GM18502 (cell line): Measurements from ENCODE around the gene GRXCR2.
"Not testable (repeated sequence)": the region's sequence is repeated elsewhere in the genome, so short reads cannot be mapped to it uniquely, and the experiment has no call there.

Experiments used
- ATAC-seq: cut with Tn5 transposase; IDR thresholded peaks from one replicate; pipeline ENCODE4 v1.9.1; 2021; ENCODE audit warnings: mild to moderate bottlenecking; ENCODE audit not compliant: unreplicated experiment, poor library complexity

The GRXCR2 gene

GRCh38 chr5:145840458-145841132 is 32.2 kb downstream of the GRXCR2 start:
- ATAC-seq: no peak

GRCh38 chr5:145838276-145838675 is 34.5 kb downstream of the GRXCR2 start:
- no peak for ATAC-seq

- not testable (repeated sequence) for ATAC-seq
Measured at GRCh38 chr5:145836241-145836640, 36.6 kb downstream of the GRXCR2 start.

DNA sequence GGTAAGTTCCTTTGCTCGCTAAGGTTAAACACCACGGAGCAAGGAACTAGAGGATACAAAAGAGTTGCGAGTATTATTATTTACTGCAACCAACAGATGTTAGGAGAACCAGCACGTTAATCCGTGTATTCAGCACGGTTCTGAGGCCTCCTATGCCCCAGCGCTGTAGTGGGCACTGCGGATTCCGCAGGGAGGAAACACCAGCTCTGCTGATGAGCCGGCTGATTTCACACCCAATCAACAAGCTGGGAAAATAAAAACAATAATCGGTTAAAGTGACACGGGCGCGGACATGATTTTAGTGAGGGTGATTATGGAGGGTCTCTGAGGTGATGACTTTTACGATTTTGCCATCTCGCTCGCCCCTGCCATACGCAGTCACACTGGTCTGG is 37.0 kb downstream of the GRXCR2 start:
- ATAC-seq: no peak

GRCh38 chr5:145834917-145835847 is 37.6 kb downstream of the GRXCR2 start, which contains the start of gene PRELID2:
Gene PRELID2, minus strand, starts transcription at chr5:145835342. Its CDS starts 91 bp downstream, at chr5:145835251.
- ATAC-seq: peak; percentile 72

- no peak for ATAC-seq
Measured at GRCh38 chr5:145834554-145834916, 38.3 kb downstream of the GRXCR2 start.

- no peak for ATAC-seq
Measured at GRCh38 chr5:145833631-145834200, 39.1 kb downstream of the GRXCR2 start.

DNA sequence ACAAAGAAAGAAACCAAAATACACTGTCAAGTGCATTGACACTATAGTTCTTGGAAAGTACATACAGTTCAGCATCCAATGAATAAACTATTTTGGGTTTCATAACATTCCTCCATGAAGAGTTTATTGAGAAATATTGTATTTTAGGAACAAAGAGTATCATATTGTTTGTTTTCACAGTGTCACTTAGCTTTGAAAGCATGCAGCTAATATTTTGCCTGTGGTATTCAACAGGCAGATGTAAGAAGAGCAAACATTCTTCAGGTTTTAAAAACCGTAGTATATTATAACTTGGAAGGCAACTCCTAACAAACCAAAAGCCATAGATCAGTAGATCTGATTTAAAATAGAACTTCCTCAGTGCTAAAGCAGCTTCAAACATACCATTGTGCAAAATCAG is 42.2 kb downstream of the GRXCR2 start:
- ATAC-seq: no peak

DNA sequence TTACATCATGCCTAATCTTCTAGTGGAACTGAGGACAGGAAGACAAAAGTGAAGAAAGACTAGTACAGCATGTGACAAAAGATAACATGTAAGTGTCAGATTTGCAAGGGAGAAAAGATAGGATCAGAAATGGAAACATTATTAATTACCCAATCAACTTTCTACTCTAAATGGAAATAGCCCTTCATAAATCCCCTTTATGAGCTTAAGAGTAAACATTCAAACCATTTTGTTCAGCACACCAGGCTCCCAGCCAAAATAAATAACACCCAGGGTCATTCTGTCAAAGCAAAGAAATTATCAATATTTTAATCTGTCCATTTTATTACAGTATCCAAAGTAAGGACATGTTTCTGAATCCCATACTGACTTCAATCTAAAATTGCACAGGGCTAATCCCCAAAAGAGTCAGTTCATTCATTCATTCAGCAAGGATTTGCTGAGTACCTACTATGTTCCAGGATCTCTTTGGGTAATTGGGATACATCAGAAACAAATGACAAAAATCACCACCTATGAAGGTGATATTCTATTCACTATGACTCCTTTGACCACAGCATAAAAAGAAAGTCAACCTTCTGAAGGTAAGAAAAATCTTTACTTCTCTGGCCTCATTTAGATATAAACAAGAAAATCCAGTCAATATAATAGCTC is 43.0 kb downstream of the GRXCR2 start:
- no peak for ATAC-seq

DNA sequence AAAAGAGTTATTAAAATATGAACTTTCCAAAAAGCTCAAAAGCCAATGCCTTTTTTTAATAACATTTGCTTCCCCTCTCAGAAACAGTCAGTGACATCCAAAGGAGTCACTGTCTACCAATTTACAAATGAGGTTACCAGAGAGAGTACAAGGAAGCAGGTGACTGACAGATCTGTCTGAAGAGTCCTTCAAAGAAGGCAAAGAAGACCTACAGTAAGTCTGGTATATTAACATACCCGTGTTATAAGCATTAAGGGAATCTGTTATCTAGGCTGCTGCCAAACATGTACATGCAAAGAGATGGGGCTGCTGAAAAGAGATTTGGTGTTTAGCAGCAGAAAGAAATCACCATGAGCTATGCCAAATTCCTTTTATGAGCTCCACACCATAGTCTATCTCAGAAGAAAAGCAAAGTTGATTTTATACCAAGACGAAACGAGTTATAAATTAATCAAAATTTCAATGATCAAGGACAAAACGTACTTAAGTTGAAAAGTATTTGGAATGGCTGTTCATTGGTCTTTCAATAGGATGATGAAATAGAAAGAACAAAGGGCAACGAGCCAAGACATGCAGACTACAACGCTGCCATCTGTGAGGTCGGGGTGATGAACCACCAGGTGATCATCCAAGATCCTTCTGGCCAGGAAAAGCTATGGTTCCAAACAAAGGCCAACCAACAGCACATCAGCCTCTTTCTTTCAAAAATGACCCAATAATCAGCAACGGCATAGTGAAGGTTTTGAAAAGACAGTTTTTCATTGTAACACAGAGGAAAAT is 45.7 kb downstream of the GRXCR2 start:
- ATAC-seq: no peak

- ATAC-seq: peak; percentile 84
Measured at GRCh38 chr5:145825751-145826180, 47.0 kb downstream of the GRXCR2 start.

GRCh38 chr5:145824040-145824439 is 48.8 kb downstream of the GRXCR2 start:
- no peak for ATAC-seq

- ATAC-seq: no peak
Measured at GRCh38 chr5:145818604-145819003, 54.2 kb downstream of the GRXCR2 start.

DNA sequence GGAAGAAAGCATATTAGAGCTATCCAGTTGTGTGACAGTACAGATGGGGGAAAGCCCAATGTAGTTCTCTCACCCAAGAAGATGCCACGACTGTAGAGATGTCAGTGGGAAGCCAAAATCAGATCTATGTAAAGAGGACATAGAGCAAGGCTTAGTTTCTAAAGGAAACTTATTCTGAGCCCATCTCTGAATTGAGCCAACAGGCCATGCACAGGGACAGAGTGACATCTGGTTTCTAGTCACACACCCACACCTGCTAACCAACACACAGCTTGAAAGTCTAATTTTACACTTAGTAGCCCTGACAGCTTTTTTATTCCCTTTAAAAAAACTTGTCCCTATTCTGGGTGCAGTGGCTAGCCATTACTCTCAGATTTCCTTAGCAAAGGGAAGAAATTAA is 59.9 kb downstream of the GRXCR2 start:
- no peak for ATAC-seq

DNA sequence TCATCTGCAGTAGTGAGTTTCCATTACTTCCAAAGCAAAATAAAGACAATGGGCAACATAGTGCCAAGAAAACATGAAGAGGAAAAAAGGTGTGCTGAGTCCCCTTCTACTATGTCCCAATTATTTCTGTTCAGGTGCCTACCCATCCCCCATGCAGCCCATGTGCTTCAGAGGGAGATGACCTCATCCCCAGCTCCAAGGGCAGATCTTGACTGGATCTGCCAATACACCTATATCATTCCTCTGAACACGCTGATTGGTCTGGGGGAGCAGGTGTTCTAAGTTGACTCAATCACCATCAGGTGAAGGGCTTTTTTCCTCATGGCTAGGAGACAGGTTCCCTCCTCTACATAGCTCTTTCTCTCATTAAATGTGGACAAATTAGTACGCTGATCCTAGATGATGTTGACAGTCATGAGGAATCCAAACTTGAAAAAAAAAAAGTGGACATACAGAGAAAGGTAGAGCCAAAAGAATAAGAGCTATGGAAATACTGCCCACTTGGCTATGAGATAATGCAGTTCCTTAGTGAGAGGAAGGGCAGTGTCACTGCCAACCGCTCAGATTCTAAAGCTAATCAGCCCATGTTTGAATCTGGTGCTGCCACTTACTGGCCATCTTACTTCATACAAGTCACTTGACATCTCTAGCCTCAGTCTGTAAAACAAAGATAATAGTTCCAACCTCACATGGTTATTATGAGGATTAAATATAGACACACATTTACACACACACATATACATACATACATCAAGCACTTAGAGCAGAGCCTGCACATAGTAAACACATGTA is 60.8 kb downstream of the GRXCR2 start:
- no peak for ATAC-seq
